Central memory CD8-positive, alpha-beta T cell (primary cell): Measurements from ENCODE around the gene WDR90.

ENCODE experiments used
- ATAC-seq: fragments of 150-1000 bp; cut with Tn5 transposase; replicated peaks from 2 replicates; pipeline ENCODE4 v1.10.0; 2022; ENCODE audit warnings: mild to moderate bottlenecking, moderate FRiP score, moderate number of reproducible peaks; ENCODE audit not compliant: poor library complexity, severe bottlenecking; ENCODE audit errors: extremely low read depth
- DNase-seq, 2 donors: peaks; one replicate each; pipeline ENCODE4 v3.0.0; 2021; ENCODE audit warnings: low spot score in 2 of 2
- H3K27ac Mint-ChIP-seq: one replicate; pipeline ENCODE4 v1.8.0; 2022; ENCODE audit warnings: low read depth, mild to moderate bottlenecking, moderate library complexity, mixed read lengths
- H3K27me3 Mint-ChIP-seq: one replicate; pipeline ENCODE4 v1.8.0; 2022; ENCODE audit warnings: mixed read lengths
- H3K36me3 Mint-ChIP-seq: one replicate; pipeline ENCODE4 v1.8.0; 2022; ENCODE audit warnings: mild to moderate bottlenecking, moderate library complexity, mixed read lengths; ENCODE audit not compliant: insufficient read depth
- H3K4me1 Mint-ChIP-seq: one replicate; pipeline ENCODE4 v1.8.0; 2022; ENCODE audit warnings: mixed read lengths
- H3K4me3 Mint-ChIP-seq: one replicate; pipeline ENCODE4 v1.8.0; 2022; ENCODE audit warnings: mild to moderate bottlenecking, moderate library complexity, mixed read lengths
- H3K9me3 Mint-ChIP-seq: one replicate; pipeline ENCODE4 v1.8.0; 2022; ENCODE audit warnings: mixed read lengths

WDR90 gene

GRCh38 chr16:629185-629832, 19.9 kb upstream of the WDR90 start:
- no peaks in the 10 kb centered on the region for H3K9me3 Mint-ChIP-seq
- no peak for DNase-seq
- H3K27me3 Mint-ChIP-seq = no peaks in the 10 kb centered on the region
- H3K27ac Mint-ChIP-seq = no peak overlapping the region
- H3K4me1 Mint-ChIP-seq = no peaks in the 10 kb centered on the region
- H3K4me3 Mint-ChIP-seq = no peak overlapping the region
- no peak for ATAC-seq
- peaks cover 13% of the 10 kb centered on the region for H3K36me3 Mint-ChIP-seq

GRCh38 chr16:629833-630248, 19.3 kb upstream of the WDR90 start:
- Mint-ChIP-seq H3K27me3 (no peaks in the 10 kb centered on the region), H3K4me3 (no peak overlapping the region), H3K9me3 (no peaks in the 10 kb centered on the region), H3K27ac (no peak overlapping the region), H3K36me3 (peaks cover 13% of the 10 kb centered on the region), H3K4me1 (no peaks in the 10 kb centered on the region)
- DNase-seq = no peak
- no peak for ATAC-seq

GRCh38 chr16:630249-630814, 18.8 kb upstream of the WDR90 start:
- Mint-ChIP-seq H3K36me3 (peaks cover 13% of the 10 kb centered on the region), H3K9me3 (no peaks in the 10 kb centered on the region), H3K4me1 (no peaks in the 10 kb centered on the region), H3K27ac (no peak overlapping the region), H3K4me3 (no peak overlapping the region), H3K27me3 (no peaks in the 10 kb centered on the region)
- DNase-seq = no peak
- ATAC-seq = no peak

- Mint-ChIP-seq H3K36me3 (peaks cover 13% of the 10 kb centered on the region), H3K4me3 (no peak within 1 kb of the TSS), H3K4me1 (no peaks in the 10 kb centered on the region), H3K27me3 (no peaks in the 10 kb centered on the region), H3K9me3 (no peaks in the 10 kb centered on the region), H3K27ac (no peak within 1 kb of the TSS)
- ATAC-seq (no peak), DNase-seq (no peak)
These were observed 18.3 kb upstream of the WDR90 start, which contains the start of gene WFIKKN1 for GRCh38 chr16:630815-631405. WFIKKN1 (plus strand) TSS chr16:630985; CDS start chr16:631254, 269 bp downstream.

- peaks cover 19% of the 10 kb centered on the region for H3K36me3 Mint-ChIP-seq
- H3K4me3 Mint-ChIP-seq = no peak overlapping the region
- DNase-seq (no peak), ATAC-seq (no peak)
- no peaks in the 10 kb centered on the region for H3K27me3 Mint-ChIP-seq
- H3K27ac Mint-ChIP-seq = no peak overlapping the region
- no peaks in the 10 kb centered on the region for H3K9me3 Mint-ChIP-seq
- peaks cover 7% of the 10 kb centered on the region for H3K4me1 Mint-ChIP-seq
These were observed 17.3 kb upstream of the WDR90 start for GRCh38 chr16:631808-632358.

- DNase-seq (no peak), ATAC-seq (no peak)
- Mint-ChIP-seq H3K4me1 (peaks cover 8% of the 10 kb centered on the region), H3K36me3 (peaks cover 25% of the 10 kb centered on the region), H3K9me3 (no peaks in the 10 kb centered on the region), H3K4me3 (no peak overlapping the region), H3K27ac (no peak overlapping the region), H3K27me3 (no peaks in the 10 kb centered on the region)
These were observed 16.5 kb upstream of the WDR90 start for GRCh38 chr16:632486-633335.

- Mint-ChIP-seq H3K4me3 (no peak overlapping the region), H3K27ac (no peak overlapping the region), H3K36me3 (peaks cover 24% of the 10 kb centered on the region), H3K27me3 (no peaks in the 10 kb centered on the region), H3K4me1 (peaks cover 8% of the 10 kb centered on the region), H3K9me3 (no peaks in the 10 kb centered on the region)
- ATAC-seq = no peak
- DNase-seq = no peak
These were observed 15.7 kb upstream of the WDR90 start for GRCh38 chr16:633336-634050.

- Mint-ChIP-seq H3K27ac (no peak overlapping the region), H3K4me1 (peaks cover 8% of the 10 kb centered on the region), H3K9me3 (no peaks in the 10 kb centered on the region), H3K27me3 (no peaks in the 10 kb centered on the region), H3K36me3 (peaks cover 20% of the 10 kb centered on the region), H3K4me3 (peak overlapping the region; percentile 98)
- ATAC-seq (no peak), DNase-seq (no peak)
These were observed 15.0 kb upstream of the WDR90 start for GRCh38 chr16:634051-634670.

- Mint-ChIP-seq H3K27ac (no peak overlapping the region), H3K36me3 (peaks cover 20% of the 10 kb centered on the region)
These were observed 14.2 kb upstream of the WDR90 start for GRCh38 chr16:634996-635395.

GRCh38 chr16:635573-636205, 13.5 kb upstream of the WDR90 start:
- H3K4me3 Mint-ChIP-seq = peak overlapping the region; percentile 98
- peaks cover 8% of the 10 kb centered on the region for H3K4me1 Mint-ChIP-seq
- H3K27ac Mint-ChIP-seq = peak overlapping the region; percentile 100
- DNase-seq = no peak
- H3K27me3 Mint-ChIP-seq = no peaks in the 10 kb centered on the region
- no peaks in the 10 kb centered on the region for H3K9me3 Mint-ChIP-seq
- no peak for ATAC-seq
- peaks cover 19% of the 10 kb centered on the region for H3K36me3 Mint-ChIP-seq

More at GRCh38 chr16:634996-635395, 14.2 kb upstream of the WDR90 start:
- H3K9me3 Mint-ChIP-seq = no peaks in the 10 kb centered on the region
- H3K27me3 Mint-ChIP-seq = no peaks in the 10 kb centered on the region
- H3K4me3 Mint-ChIP-seq = peak overlapping the region; percentile 98
- H3K4me1 Mint-ChIP-seq = peaks cover 8% of the 10 kb centered on the region
- DNase-seq (no peak), ATAC-seq (no peak)
